PC-3 (cell line): ENCODE results near the gene PPP4R3B.

Experiments used
- EZH2 ChIP-seq: fragments of 300-600 bp; sonication (generic); IDR thresholded peaks from one replicate; pipeline ENCODE4 v1.6.1; 2017; ENCODE audit warnings: antibody characterized with exemption, mild to moderate bottlenecking, low read length; ENCODE audit not compliant: unreplicated experiment
- TF ChIP-seq, protein P1 (sequence below): fragments of 300-600 bp; sonication (generic); conservative IDR thresholded peaks from 2 replicates; pipeline ENCODE4 v1.5.1; 2017; ENCODE audit warnings: antibody characterized with exemption, low read depth, mild to moderate bottlenecking, low read length

GRCh38 chr2:55595536-55595935 is 21.9 kb downstream of the PPP4R3B start:
- TF ChIP-seq, protein P1, sequence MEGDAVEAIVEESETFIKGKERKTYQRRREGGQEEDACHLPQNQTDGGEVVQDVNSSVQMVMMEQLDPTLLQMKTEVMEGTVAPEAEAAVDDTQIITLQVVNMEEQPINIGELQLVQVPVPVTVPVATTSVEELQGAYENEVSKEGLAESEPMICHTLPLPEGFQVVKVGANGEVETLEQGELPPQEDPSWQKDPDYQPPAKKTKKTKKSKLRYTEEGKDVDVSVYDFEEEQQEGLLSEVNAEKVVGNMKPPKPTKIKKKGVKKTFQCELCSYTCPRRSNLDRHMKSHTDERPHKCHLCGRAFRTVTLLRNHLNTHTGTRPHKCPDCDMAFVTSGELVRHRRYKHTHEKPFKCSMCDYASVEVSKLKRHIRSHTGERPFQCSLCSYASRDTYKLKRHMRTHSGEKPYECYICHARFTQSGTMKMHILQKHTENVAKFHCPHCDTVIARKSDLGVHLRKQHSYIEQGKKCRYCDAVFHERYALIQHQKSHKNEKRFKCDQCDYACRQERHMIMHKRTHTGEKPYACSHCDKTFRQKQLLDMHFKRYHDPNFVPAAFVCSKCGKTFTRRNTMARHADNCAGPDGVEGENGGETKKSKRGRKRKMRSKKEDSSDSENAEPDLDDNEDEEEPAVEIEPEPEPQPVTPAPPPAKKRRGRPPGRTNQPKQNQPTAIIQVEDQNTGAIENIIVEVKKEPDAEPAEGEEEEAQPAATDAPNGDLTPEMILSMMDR = no peak
- TF ChIP-seq EZH2 = no peak
